Measurements from ENCODE around the gene LRP1B.

Gene LRP1B

DNA sequence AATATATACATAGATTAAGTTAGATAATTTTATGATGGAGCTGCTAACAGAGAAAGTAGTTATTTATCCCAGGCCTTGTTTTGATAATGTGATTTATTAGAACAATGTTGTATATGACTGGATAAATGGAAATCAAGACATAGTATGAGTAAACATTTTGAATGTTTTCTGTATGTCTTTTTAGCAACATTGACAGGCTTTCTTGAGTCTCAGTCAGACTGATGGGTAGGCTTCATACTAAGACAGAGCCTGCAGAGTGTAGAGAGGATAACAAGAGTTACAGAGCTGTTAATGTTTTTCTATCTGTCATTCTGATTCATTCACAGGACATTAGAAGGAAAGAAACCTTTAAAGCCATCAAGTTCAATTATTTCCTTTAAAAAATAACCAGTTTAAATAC lies 478.5 kb downstream of the LRP1B start:
- no peak for DNase-seq

DNA sequence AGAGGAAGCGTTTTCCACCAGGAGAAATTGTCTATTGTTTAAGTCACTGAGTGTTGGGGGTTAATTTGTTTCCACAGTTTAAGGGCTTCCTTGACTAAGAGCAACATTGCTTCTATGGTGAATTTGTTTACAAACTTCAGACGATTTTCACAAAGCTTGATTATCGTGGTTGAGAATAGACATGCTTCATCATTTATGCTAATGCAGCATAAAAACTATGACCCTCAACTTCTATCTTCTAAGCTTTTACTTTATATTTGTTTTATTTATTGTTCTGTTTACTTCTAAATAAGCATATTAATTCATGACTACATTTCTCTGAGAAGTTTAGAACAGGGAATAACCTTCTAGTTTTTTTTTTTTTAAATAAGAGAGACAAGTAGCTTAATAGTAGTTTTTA lies 483.5 kb downstream of the LRP1B start:
- DNase-seq: no peak

DNA sequence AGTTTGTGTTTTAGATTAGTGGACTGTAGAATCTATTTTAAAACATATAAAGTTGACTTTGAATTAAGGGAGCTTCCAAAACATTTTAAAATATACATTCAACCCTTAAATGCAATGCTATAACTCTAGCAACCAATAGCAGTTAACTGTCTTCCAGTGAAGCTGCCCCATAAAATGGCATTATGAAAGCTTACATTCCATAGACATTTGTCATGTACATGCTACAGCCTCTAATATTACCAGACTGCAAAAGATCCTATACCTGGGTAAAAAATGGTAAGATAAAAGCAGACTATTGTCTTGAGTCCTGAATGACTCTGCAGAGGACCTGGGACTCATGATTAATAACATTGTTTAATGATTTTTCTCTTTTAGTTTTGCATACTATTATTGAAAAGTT lies 489.4 kb downstream of the LRP1B start:
- DNase-seq: no peak

DNA sequence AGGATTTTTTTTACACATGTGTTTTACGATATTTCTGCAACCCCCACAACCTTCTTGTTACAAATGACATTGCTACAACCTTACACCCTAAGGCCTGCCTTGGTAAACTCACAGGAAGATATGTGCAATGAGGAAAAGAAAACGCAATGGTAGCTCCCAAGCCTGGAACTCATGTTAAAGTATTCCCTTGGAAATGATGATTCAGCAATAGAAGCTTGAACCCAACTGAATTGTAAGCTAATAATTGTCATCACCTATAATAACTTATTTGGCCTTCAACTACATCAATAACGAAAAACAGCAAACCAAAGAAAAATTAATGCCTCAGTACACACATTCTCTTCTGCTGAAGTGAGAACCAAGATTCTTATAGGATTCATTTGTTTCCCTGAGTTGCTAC lies 491.0 kb downstream of the LRP1B start:
- no peak for DNase-seq

DNA sequence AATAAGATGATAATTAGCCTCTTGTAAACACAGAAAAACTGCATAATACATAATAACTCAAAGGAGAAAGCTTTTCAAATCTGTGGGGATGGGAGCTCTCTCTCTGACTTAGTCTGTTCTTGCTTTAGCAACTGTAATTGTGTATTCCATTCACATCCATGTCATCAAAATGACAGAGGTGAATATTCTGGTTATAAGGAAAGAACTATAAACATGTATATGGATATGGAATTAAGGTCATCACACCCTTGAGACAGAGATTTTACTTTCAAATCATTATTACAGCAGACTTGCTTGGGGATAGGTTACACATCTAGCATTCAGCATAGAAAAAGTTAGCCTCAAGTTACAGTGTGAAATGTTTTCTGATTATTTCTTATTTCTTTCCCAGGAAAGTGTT lies 497.7 kb downstream of the LRP1B start:
- DNase-seq: no peak

DNA sequence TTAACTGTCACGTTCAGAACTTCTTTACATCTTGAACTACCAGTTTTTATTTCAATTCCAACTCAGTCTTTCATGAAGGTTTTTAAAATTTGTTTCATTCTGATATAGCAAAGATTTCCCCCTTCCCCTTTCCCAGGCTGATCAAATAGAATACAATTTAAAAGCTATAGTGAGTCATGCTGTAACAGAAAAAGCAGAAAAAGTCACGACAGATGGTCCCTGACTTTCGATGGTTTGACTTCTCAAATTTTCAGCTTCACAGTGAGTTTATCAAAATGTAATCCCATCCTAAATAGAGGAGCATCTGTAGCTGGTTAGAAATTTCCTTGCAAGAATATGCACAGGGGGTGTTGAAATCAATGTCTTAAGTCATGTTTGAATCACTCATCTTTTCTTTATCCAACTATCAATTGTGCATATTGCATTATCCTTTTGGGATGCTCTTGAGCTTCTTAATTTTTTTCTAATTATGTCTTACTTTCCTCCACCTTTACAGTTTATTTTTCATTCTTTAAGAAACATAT lies 500.3 kb downstream of the LRP1B start:
- DNase-seq: no peak

DNA sequence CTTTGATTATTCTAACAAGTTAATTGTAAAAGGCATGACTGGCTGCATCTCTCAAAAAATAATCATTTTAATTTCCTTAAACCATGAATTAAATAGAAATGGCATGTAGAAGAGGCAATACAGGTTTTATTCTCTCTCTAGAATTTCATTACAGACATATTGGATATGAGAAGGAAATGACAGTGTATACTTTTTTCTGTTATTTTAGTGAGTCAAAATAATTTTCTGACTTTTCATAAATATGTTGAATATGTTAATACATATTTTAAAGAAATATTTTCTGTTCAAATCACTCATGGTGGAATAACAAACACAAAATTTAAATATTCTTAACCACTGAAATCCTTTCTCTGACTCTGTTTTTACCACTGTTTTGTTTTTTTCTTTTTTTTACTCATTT lies 510.4 kb downstream of the LRP1B start:
- no peak for DNase-seq

DNA sequence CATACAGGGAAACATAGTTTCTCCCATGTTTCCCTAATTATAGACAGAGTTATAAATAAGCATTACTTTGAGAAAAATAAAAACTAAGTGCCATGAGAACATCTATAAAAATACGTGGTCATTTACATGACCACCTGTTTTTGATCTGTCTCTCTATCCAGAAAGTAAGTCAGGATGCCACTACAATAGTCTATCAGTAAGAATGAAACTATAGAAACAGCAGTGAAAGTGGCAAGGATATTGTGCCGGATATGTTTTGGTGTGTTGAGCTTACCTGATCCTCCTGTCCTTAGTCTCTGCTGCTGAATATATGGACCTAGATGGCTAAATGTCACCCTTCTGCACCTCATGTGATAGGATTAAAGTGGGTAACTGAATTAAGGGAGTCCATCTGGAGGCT lies 512.4 kb downstream of the LRP1B start:
- no peak for DNase-seq

DNA sequence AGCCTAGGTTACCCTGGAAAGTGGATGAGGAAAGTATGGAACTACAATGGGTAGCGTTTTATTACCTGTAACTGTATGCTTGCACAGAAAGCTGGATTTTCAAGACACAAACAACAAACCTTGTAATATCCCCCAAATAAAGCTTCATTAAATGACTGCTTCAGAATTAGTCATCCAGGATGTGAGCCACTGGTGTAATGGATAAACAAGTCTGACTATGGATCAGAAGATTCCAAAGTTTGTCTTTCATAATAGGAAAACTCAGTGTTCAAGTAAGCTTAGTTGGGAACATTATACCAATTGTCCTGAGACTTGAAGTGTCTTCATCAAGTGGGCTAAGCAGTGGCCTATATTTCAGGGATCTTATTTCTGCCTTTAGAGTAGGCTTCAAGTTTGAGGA lies 518.8 kb downstream of the LRP1B start:
- no peak for DNase-seq

DNA sequence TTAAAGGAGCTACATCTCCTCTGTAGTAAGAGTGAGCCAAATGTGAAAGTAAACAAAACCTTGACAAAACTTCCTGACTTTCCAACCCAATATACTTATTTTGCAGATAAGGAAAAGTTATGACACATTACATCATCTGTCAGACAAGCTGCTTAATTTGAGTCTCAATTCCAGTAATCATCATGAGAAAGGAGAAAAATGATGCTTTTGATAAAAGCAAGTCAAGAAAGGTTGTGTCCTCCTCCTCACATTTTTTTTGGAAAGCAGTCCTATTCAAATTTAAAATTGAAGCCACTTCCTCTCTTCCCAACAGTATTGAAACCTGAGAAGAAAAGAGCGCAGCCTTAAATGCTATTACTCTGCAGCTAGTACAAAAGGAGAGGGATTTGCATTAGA lies 519.6 kb downstream of the LRP1B start:
- no peak for DNase-seq

DNA sequence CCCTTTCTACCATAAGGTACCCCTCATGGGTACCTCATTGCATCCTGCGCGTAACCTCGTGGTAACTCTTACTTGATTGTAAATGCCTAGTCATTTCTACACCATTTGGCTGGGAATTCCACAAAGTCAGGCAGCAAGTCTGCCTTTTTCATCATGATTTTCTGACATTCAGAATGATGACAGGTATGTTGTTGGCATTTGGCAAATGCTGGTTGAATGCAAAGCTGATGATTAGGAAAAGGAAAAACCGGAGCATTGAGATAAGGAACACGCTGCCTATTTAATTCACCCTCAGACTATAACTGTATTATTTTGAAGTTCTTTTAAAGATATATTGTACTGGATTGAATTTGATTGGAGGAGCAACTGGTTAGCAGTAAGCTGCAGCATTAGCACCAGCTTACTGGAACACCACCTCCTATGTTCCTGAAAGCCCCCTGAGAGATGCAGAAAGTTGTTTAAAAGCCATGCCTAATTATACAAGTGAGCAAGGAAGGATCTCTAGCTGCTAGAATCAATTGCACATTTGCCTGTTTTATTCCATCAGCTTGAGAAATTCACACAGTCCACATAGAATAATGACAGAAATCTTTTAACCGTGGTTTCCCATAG lies 520.1 kb downstream of the LRP1B start:
- no peak for DNase-seq

DNA sequence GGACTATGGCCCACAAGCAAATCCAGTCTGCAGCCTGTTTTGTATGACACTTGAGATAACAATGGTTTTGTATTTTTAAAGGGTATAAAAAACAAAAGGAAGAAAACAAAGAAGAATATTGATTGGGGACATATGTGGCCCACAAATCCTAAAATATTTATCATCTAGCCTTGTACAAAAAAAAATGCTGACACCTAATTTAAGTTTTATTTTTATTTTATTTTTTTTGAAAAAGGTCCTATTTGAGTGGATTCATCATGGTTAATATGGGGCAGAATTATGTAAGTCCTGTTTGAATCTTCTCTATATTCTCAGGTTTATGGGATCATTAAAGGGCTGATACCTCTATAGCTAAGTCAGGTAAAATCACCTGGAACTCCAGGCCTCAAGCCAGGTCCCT lies 525.7 kb downstream of the LRP1B start:
- no peak for DNase-seq

DNA sequence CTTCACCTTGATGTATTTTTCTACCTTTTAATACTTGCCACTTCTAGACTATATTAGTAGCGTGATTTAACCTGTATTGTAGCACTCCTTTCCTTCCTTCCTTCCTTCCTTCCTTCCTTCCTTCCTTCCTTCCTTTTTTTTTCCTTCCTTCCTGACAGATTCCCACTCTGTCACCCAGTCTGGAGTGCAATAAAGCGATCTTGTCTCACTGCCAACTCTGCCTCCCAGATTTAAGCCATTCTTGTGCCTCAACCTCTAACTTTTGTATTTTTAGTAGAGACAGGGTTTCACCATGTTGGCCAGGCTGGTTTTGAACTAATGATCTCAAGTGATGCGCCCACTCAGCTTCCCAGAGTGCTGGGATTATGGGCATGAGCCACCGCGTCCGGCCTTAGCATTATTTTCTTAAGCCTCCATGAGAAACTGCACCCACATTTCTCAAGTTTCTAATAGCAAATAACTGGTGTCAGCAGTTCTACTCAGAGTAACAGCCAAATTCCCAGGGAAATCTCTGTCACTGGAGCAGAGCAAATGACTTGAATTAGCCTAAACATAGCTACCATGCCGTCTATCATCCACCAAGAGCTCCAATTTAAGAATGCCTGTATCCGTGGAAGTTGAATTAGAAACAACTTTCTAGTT lies 529.2 kb downstream of the LRP1B start:
- no peak for DNase-seq

DNA sequence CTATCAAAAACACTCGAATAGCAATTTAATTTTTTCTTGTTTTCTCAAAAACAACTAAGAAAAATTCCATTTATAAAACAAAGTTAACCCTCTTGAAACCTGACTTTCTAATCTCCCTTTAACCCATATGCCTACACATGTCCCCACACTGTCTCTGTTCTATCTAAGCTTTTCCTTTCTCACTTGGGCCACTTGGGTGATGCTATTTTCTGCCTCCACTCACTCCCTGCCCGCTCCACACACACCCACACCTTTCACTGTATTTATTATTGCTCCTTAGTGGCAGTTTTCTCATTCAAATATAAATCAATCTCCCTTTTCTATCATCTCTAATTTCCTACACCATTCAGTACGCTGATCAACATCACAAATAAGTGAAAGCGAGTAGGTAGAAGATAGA lies 531.1 kb downstream of the LRP1B start:
- DNase-seq: no peak

DNA sequence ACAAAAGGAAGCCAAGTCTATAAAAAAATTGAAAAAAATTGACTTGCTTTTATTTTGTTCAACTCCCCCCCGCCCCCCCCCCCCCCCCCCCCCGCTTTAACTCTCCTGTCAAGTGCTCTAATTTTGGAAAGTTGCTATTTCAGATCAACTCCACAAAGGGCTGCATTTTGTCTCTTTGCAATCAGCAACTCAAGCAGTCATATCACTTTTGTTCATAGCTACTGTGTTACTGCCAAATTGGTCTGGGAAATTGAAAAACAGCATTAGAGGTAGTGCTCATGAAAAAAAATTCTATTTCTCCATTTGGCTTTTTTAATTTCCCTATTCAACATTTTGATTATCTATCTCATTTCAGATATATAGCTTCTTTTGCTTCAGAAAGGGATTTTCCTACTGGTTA lies 531.8 kb downstream of the LRP1B start:
- no peak for DNase-seq

DNA sequence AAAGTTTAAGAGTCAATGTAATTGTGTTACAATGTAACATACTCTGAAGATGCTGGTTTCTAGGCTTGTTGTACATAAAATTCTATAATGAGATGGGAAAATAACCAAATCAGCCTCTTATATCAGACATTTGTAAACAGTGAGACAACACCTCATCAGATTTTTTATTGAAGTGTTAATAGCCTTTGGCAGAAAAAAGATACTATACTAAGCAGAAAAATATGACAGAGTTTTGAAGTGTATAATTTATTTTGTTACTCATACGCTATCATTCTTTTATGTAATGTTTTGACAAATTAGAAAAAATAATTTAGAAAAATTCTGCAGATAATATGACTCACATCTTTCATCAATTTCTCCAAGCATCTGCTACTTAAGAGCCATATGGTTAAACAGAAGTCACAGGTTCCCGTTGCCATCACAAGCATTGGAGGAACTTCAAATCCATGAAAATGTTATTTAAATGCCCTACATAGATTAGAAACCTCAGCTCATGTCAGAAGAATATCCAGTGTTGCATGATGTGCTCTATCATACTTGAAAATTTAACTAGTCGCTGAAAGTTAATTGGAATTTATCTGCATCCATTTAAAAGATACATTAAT lies 535.4 kb downstream of the LRP1B start:
- no peak for DNase-seq

DNA sequence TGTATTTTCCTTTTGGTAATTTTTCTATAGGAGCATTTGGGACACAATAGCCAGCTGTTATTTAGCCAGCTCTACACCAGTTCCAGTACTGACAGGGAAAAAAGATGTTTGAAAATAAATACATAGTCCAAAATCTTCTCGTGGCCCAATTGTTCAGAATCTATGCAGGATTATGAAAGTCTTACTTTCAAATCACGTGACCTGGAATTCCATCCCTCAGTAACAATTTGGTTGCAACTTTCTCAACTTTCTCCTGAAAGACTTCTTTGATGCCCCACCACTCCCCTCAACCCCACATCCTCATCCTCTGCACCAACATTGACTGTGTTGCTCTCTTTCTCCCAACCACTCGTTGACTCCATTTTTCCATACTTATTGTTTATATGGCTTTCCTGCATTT lies 539.0 kb downstream of the LRP1B start:
- DNase-seq: no peak

DNA sequence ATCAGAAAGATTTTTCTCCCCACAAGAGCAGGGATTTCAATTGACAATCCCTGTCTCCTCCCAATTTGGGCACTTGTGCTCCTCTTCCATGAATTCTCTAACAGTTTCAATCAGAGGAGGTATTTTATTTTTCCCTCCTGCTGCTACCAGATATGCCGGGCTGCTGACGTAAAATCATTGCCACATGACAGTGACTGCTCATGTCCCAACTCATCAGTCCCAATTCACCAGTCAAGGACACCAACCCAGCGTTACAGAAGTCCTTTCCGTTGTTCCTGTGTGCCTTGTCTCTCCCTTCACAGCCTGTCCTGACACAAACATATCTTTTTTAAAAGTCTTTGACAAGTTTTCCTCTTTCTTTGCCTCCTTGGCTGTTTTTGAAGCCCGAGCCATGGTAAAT lies 540.2 kb downstream of the LRP1B start:
- no peak for DNase-seq

DNA sequence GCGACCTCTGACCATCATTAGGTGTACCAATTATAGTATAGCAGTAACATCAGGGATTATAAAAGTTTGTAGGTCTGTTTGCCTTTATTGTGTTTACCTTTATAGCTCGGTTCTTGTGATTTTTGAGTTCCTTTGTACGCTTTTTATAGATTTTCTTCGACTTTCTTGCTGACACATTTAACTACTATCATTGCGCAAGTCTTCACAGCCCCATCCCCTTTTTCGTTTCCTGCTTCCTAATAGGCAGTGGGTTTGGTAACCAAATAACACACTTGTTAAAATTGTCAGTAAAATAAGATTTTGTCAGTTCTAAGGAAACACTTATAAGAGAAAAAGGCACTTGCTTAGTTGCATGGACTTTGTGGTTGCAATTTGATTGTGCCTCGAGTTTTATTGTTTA lies 541.5 kb downstream of the LRP1B start:
- no peak for DNase-seq

DNA sequence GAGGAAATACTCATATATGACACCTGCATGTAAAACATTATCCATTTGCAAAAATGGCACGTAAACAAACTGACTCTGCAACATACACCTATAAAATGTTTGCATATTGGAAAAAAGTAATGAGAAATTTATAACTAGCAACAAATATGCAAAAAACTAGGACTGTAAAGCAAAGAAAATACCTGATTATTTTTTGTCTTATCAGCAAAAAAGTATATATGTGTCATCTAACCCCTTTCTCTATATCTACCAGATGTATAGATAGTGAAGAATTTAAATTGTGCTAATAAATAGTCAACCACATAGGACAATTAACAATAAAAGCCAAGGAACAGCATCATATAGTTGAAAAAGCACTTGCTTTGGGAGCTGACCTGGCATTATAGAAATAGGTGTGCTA lies 543.8 kb downstream of the LRP1B start:
- no peak for DNase-seq

DNA sequence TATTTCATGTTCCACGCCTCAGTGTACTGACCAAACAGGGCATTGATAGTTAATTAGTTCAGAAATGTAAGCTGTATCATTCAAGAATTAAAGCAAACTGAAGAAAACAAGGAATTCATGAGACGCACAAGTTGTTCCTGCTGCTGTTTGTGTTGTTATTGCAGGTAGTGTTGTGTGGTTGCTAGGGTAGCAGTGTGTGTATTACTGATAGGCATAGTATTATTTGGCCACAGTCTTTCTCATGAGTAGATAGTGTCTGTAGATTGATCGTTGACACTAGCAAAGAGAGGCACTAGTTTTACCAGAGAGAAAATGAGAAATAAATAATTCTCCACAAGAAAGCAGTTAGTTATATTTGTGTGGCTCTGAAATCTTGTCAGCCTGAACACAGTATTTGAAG lies 548.6 kb downstream of the LRP1B start:
- DNase-seq: no peak

DNA sequence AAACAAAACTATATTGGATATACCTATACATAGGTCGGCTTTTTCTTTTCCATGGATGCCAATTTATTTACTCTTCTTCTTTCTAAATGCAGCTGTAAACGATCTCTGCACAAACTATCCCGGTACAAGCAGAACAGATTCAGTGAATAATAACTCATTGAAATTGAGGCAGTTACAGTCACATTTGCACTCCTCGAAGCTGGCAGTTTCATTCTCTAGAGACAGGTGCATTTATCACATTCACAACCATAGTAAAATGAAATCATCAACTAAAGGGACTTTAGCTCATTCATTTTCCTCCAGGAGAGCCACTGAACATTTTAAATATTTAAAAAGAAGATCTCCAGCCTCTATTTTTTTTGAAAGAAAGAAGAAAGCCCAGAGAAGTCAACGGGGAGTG lies 551.7 kb downstream of the LRP1B start:
- no peak for DNase-seq

DNA sequence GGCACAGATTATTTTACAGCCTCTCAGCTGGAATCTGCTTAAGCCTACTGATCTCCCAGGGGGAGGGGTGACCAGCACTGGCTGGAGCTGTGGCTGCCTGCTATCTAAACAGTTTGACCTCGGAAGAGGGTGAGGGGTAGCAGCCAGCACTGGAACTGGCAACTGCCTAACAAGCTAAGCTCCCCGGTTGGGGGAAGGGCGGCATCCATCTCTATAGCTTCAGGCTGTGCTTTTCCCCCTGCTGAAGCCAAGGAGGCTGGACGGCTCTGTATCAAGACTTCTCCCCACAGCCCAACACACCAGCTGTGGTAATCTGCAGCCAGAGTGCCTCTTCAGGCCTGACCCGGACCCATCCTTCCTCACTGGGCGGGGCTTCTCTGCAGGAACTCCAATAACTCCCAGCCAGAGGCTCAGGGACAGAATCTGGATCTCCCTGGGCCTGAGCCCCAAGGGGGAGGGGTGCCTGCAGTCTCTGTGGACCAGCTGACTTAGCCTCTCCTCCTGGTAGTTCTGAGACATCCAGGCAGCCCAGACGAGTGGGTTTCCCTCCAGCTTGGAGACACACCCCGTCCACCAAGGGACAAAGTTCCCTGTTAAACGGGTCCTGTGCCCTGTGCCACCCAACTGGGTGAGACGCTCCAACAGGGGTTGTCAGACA lies 560.2 kb downstream of the LRP1B start:
- no peak for DNase-seq

DNA sequence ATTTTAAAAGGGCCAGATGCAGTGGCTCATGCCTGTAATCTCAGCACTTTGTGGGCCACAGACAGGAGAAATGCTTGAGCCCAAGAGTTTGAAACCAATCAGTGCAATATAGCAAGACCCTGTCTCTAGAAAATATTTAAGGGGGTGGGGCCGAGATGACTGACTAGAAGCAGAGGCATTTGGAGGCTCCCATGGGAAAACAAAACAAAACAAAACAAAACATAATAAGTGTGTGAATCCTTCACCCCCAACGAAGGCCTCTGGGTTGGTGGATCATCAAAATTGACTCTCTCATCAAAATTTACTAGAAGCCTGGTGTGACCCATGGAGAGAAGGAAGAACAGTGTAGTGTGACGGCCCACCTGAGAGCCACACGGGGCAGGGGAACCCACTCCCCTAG lies 560.9 kb downstream of the LRP1B start:
- DNase-seq: no peak
